ENCODE measurements around the gene PBX2. TPM values are rescaled to one million over a fixed set of nuclear protein-coding genes. Genes with fewer than 3 reads are reported as not detected.
"Not testable (repeated sequence)": the region's sequence is repeated elsewhere in the genome, so short reads cannot be mapped to it uniquely, and the experiment has no call there.

Gene PBX2
- total and polyA plus RNA-seq, 2 experiments from 2014 or later, result 7.2 to 111 TPM

DNA sequence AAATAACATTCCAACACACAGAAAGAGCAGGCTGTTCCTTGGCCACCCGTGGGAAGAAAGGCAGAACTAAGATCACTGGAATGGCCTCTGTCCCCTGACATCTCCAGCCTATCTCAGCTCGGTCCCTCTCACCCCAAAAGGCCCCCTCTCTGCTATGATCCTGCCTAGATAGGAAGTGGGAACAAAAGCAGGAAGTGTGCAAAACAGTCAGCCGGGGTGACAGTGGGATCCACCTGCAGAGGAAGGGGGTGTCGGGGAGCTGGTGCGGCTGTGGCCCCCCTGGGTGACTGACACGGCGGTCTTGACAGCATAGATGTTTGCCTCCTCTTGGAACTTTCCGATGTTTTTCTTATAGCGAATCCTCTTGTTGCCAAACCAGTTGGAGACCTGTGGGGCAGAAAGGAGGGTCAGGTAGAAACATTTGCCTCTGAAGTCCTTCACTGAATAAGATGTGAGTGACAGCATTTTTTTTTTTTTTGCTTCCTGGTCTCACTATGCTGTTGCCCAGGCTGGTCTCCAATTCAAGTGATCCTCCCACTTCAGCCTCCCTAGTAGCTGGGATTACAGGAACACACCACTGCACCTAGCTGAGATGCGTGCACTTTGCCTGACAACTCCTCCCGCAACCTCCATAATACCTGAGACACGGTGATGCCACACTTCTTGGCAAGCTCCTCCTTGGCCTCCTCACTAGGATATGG, 2.8 kb downstream of the PBX2 start (continued):
- TF ChIP-seq, protein P1, sequence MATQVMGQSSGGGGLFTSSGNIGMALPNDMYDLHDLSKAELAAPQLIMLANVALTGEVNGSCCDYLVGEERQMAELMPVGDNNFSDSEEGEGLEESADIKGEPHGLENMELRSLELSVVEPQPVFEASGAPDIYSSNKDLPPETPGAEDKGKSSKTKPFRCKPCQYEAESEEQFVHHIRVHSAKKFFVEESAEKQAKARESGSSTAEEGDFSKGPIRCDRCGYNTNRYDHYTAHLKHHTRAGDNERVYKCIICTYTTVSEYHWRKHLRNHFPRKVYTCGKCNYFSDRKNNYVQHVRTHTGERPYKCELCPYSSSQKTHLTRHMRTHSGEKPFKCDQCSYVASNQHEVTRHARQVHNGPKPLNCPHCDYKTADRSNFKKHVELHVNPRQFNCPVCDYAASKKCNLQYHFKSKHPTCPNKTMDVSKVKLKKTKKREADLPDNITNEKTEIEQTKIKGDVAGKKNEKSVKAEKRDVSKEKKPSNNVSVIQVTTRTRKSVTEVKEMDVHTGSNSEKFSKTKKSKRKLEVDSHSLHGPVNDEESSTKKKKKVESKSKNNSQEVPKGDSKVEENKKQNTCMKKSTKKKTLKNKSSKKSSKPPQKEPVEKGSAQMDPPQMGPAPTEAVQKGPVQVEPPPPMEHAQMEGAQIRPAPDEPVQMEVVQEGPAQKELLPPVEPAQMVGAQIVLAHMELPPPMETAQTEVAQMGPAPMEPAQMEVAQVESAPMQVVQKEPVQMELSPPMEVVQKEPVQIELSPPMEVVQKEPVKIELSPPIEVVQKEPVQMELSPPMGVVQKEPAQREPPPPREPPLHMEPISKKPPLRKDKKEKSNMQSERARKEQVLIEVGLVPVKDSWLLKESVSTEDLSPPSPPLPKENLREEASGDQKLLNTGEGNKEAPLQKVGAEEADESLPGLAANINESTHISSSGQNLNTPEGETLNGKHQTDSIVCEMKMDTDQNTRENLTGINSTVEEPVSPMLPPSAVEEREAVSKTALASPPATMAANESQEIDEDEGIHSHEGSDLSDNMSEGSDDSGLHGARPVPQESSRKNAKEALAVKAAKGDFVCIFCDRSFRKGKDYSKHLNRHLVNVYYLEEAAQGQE (IDR thresholded peaks at IDR 0.05; ENCODE audit: unreplicated experiment), result no peak
- TF ChIP-seq EZH2 (IDR thresholded peaks at IDR 0.05; ENCODE audit: low read depth, unreplicated experiment) (no peak), ZNF331 (CRISPR knock-in tag; IDR thresholded peaks at IDR 0.05; ENCODE audit: low read depth) (no peak), POLR2AphosphoS5 (IDR thresholded peaks at IDR 0.05; ENCODE audit: low read depth) (no peak)

DNA sequence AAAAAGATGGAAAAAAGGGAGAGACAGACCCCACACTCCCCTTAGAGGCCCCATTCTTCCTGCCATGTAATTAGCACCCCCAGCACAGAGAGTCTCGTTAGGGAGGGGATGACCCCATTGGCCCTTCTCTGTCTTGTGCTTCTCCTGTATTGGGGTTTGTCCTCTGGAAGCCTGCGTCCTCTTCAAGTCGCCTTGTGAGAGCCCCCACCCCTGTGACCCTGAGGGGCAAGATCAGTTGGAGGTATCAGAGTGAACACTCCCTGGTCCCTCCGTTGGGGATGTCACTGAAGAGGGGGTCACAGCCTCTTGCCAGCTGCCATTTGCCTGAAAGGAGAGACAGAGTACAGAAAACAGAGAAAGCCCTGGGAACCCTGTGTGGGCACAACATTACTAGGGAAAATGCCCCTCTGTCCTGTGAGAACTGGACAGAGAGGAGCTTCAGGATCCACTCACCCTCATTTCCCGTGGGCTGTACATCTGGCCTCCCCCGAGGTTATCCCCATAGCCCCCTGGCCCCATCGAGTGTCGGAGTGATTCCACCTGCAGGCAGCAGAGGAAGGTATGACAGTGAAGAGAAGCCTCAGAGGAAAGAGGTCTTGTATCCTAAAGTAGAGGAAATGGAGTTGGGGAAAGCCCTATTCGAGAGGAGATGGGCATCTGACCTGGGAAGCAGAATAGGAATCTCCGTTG, 3.7 kb downstream of the PBX2 start:
- Mint-ChIP-seq H3K36me3 (ENCODE audit: low read depth) (peaks cover 57% of the 10 kb centered on the region), H3K4me1 (peaks cover 41% of the 10 kb centered on the region), H3K27me3 (ENCODE audit: insufficient read depth, low read depth, poor library complexity) (peaks cover 27% of the 10 kb centered on the region), H3K27ac (peak overlapping the region; percentile 87)
- H3K9me3 Mint-ChIP-seq; H3K36me3 ChIP-seq (ENCODE audit: insufficient read depth); ATAC-seq; H4K20me1 ChIP-seq (replicated peaks; ENCODE audit: insufficient read depth); H3K9me2 ChIP-seq (ENCODE audit: insufficient read depth); DNase-seq (ENCODE audit: low spot score); H3K4me3 Mint-ChIP-seq; H3K4me2 ChIP-seq; H3K4me3 ChIP-seq; H2AFZ ChIP-seq; H3K27me3 ChIP-seq (ENCODE audit: insufficient read depth): not testable (repeated sequence)
- Histone ChIP-seq H3K4me1 (ENCODE audit: insufficient read depth) (peaks cover 20% of the 10 kb centered on the region), H3K79me2 (replicated peaks; ENCODE audit: insufficient read depth) (peaks cover 12% of the 10 kb centered on the region), H3F3A (replicated peaks; ENCODE audit: low read depth) (peaks cover 17% of the 10 kb centered on the region), H3K27ac (ENCODE audit: low read depth) (peak overlapping the region; percentile 39; the same call in 1 of the 2 replicates)

DNA sequence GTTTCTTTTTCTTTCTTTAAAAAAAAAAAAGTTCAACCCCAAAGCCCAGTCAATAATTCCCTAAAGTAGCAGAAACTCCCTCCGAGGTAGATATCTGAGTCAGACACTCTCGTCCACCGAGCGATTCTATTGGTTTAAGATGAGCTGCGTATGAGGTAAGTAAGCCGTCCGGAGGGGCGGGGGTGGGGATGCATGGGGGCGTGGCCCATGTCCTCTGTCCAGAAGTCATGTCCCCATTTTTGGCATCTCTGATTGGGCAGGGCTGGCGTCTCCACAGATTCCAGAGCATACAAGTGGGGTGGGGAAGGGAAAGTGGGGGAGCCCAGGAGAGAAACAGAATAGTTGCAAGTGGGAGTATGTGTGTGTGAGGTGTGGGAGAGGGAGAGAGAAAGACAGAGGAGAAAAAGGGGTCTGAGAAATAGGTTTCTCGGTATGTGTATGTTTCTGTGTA, 4.3 kb downstream of the PBX2 start:
- not testable (repeated sequence) for H3K36me3 ChIP-seq (ENCODE audit: insufficient read depth); H3K9me3 Mint-ChIP-seq; H3K27me3 ChIP-seq (ENCODE audit: insufficient read depth); H4K20me1 ChIP-seq (replicated peaks; ENCODE audit: insufficient read depth); H2AFZ ChIP-seq; H3K9me2 ChIP-seq (ENCODE audit: insufficient read depth); H3K4me3 ChIP-seq
- peaks cover 37% of the 10 kb centered on the region for H3K4me1 Mint-ChIP-seq
- peak overlapping the region; percentile 39; the same call in 1 of the 2 replicates for H3K27ac ChIP-seq (ENCODE audit: low read depth)
- ATAC-seq (peak; percentile 46), DNase-seq (ENCODE audit: low spot score) (peak; percentile 89)
- peaks cover 63% of the 10 kb centered on the region for H3K36me3 Mint-ChIP-seq (ENCODE audit: low read depth)
- peaks cover 27% of the 10 kb centered on the region for H3K27me3 Mint-ChIP-seq (ENCODE audit: insufficient read depth, low read depth, poor library complexity)
- H3K79me2 ChIP-seq (replicated peaks; ENCODE audit: insufficient read depth), result peaks cover 12% of the 10 kb centered on the region
- H3K4me3 Mint-ChIP-seq, result peak overlapping the region; percentile 53
- peaks cover 14% of the 10 kb centered on the region for H3K4me1 ChIP-seq (ENCODE audit: insufficient read depth)
- H3K27ac Mint-ChIP-seq, result peak overlapping the region; percentile 87
- peak overlapping the region; percentile 49; the same call in 1 of the 2 replicates for H3K4me2 ChIP-seq
- peaks cover 13% of the 10 kb centered on the region for H3F3A ChIP-seq (replicated peaks; ENCODE audit: low read depth)
